SK-MEL-5 (cell line): ENCODE measurements around the gene KRT81. TPM values are rescaled to one million over a fixed set of nuclear protein-coding genes. Genes with fewer than 3 reads are reported as not detected.
"Not testable (repeated sequence)": the region's sequence is repeated elsewhere in the genome, so short reads cannot be mapped to it uniquely, and the experiment has no call there.

Experiments
- DNase-seq: peaks from one replicate; pipeline ENCODE4 v3.0.0-alpha.2; 2016; ENCODE audit warnings: low read depth, low spot score
- in situ Hi-C: cut with HindIII; loops from 2 replicates; pipeline ENCODE4 v1.10.0; 2016; ENCODE audit warnings: low sequenced_read_pairs, high pct_unique_total_duplicates, low pct_unique_long_range_greater_than_20kb
- total RNA-seq: library from RNA; depleted of rRNA; stranded (reverse); fragments of >200 nt; shearing (Covaris generic); gene quantifications from 2 replicates; pipeline ENCODE4 v1.2.3, GENCODE V29; 2014; rRNA removed

The KRT81 gene
- total RNA-seq, 1 experiment from 2014 or later: 0.16 TPM

GRCh38 chr12:52240247-52240646, 51.1 kb downstream of the KRT81 start:
- DNase-seq, in situ Hi-C loops: not testable (repeated sequence)

- in situ Hi-C loops: no loop called here
- no peak for DNase-seq
Measured at GRCh38 chr12:52239767-52240166, 51.6 kb downstream of the KRT81 start.

GRCh38 chr12:52238916-52239646, 52.3 kb downstream of the KRT81 start:
- in situ Hi-C loops: no loop called here
- no peak for DNase-seq

GRCh38 chr12:52238207-52238840, 53.0 kb downstream of the KRT81 start:
- no peak for DNase-seq
- in situ Hi-C loops: no loop called here

- in situ Hi-C loops: no loop called here
- no peak for DNase-seq
Measured at GRCh38 chr12:52236386-52237050, 54.8 kb downstream of the KRT81 start.

Other genes with a start within 250 kb of the KRT81 start
- gene NR4A1, start 240.1 kb downstream of the KRT81 start, total RNA-seq: 33.5 and 35.4 TPM in 2 replicates
- gene ATG101, start 221.6 kb downstream of the KRT81 start, total RNA-seq: 90.4 and 104 TPM in 2 replicates
- not detected in 2 replicates for gene SMIM41, start 211.8 kb downstream of the KRT81 start, total RNA-seq
- gene KRT80, start 99.5 kb downstream of the KRT81 start, total RNA-seq: 0.11 TPM in 2 replicates
- gene KRT7, start 58.3 kb downstream of the KRT81 start, total RNA-seq: not detected in 2 replicates
- gene KRT86, start 16.9 kb downstream of the KRT81 start, total RNA-seq: not detected in 2 replicates
- gene KRT83, start 29.9 kb upstream of the KRT81 start, total RNA-seq: not detected in 2 replicates
- gene KRT85, start 75.9 kb upstream of the KRT81 start, total RNA-seq: not detected in 2 replicates
- not detected in 2 replicates for gene KRT84, start 94.1 kb upstream of the KRT81 start, total RNA-seq
- gene KRT82, start 114.8 kb upstream of the KRT81 start, total RNA-seq: not detected in 2 replicates
- not detected in 2 replicates for gene KRT75, start 142.8 kb upstream of the KRT81 start, total RNA-seq
- not detected in 2 replicates for gene KRT6B, start 160.6 kb upstream of the KRT81 start, total RNA-seq
- not detected in 2 replicates for gene KRT6C, start 182.3 kb upstream of the KRT81 start, total RNA-seq
- not detected in 2 replicates for gene KRT6A, start 201.7 kb upstream of the KRT81 start, total RNA-seq
- gene KRT5, start 228.9 kb upstream of the KRT81 start, total RNA-seq: not detected in 2 replicates